Sciatic nerve (tissue), 2 donors: ENCODE measurements around the gene RASAL2. TPM values are rescaled to one million over a fixed set of nuclear protein-coding genes. Genes with fewer than 3 reads are reported as not detected.

Source experiments
- ATAC-seq: fragments of 200-7000 bp; cut with Tn5 transposase; one replicate; pipeline ENCODE4 v1.9.1; 2020; ENCODE audit warnings: mild to moderate bottlenecking, moderate library complexity
- DNase-seq: peaks from one replicate; pipeline ENCODE4 v3.0.0-alpha.2; 2020; ENCODE audit warnings: low spot score
- intact Hi-C: fragments of 100-400 bp; cut with DNase I; formaldehyde crosslinking; loops from one replicate; pipeline ENCODE4 v1.14.2; 2022
- total RNA-seq: library from RNA; stranded (reverse); fragmentation: NEBNext Ultra II Directional; extraction: Animal tissue kit (Norgen Biotek cat#: 25700); gene quantifications from one replicate; pipeline ENCODE4 v1.2.1, GENCODE V29; 2021
- donor health status: DM: no; HTN: no; CAD: no.
- donor health status: DM: no; HTN: no; CAD: no.

Gene RASAL2
- total RNA-seq, 1 donor from 2014 or later = 42.6 TPM

DNA sequence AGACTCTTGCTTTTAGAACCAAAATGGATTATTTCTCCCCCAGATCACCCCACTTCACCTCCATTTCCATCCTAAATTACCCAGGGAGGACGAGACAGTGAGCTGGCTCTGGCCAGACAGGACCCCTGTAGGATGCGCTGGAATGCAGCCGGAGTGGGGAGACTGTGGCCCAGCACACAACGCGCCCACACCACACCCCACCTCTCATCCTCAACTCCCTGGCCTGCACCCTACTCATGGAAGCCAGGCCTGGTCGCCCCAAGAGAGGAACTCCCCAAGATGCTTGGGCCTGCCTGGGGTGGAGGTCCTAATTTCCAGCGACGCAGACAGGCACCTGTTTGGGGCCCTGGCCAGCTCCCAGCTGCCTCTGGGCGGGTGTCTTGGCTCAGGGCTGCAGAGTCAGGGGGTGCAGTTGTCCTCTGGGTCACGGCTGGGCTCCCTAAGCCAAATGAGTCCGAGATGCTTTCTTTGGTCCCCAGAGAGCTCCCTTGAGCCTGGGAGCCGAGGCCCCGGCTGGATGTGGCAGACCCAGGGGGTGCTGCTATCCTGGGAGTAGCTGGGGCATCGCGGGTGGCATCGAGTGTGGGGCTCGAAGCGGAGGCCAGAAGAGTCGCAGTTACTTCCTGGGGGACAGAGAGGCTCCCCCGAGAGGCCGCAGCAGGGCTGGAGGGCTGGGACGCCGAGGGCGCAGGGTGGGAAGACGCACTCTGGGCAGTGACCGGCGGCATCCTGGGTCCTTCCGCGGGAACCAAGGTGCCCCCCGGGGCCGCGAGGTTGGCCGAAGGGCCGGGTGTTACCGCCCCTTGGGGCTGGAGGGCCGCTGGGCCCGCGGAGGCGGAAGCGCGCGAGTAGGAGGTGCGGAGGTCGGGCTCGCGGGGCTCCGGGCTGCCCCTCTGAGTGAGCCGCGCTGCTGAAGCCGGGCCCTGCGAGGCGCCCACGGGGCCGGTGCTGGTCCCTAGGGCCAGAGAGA lies 392.5 kb downstream of the RASAL2 start:
- DNase-seq (no peak), ATAC-seq (peak; percentile 36)
- intact Hi-C loops = no loop called here

DNA sequence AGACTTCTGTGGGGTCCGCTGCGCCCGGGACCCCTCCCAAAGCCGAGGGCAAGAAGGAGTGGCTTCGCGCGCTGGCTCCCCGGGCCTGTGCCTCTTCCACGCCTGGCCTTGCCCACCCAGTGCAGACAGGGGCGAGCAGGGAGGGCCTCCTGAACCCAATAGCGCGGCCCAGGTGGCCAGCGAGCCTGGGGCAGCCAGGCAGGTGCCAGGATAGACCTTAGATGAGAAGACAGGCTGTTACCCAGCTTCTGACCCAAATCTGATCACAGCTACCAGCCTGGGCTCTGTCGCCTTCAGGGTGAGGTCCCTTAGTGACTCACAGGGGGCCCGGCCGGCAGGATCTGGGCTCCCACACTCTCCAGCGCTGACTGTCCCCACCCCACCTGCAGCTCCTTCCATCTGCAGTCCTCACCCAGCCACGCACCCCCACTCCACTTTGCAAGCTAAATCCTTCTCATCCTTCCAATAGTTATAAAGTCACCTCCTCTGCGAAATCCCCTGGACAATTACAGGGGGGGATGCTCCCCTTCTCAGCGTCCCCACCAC lies 393.2 kb downstream of the RASAL2 start:
- intact Hi-C loops = no loop called here
- ATAC-seq (peak; percentile 22), DNase-seq (no peak)

- ATAC-seq = no peak
- no peak for DNase-seq
- intact Hi-C loops = no loop called here
Measured at GRCh38 chr1:178488393-178488792, 394.5 kb downstream of the RASAL2 start.

DNA sequence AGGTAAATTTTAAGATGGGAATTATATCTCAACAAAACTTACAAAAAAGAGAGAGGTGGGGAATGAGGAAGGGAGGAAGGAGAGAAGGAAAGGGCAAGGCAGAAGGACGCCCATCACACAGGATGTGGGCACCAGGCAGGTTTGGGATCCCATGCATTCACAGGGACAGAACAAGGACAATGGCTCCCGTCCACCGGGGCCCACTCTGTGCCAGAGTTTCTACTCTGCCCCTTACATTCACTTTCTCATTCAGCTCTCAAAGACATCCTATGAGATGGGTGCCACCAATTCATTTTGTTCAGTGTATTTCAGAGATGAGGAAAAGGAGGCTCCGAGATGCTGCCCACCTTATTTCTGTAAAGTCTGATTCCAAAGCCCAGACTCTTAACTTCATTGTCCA lies 395.5 kb downstream of the RASAL2 start:
- DNase-seq (no peak), ATAC-seq (no peak)
- intact Hi-C loops = no loop called here

- ATAC-seq = no peak
- no peak for DNase-seq
- intact Hi-C loops = no loop called here
Measured at GRCh38 chr1:178490136-178490535, 396.2 kb downstream of the RASAL2 start.

DNA sequence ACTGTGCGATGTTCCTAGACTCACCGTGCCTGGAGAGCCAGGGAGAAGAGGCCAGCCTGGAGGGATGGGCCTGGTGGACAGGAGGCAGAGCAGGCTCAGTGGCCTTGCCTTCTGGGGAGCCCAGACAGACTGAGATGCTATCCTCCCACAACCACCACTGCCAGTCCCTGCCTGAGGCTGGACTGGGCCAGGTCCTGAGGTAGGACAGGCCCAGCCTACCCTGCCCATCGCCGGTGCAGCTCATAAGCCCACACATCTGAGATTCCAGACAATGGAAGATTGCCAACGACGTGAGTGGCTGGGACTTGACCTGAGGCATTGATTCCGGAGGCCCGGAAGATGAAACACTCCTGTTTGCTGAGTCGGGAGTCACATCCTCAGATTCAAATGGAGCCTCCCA lies 397.1 kb downstream of the RASAL2 start:
- DNase-seq (peak; percentile 34), ATAC-seq (no peak)
- intact Hi-C loops = no loop called here

DNA sequence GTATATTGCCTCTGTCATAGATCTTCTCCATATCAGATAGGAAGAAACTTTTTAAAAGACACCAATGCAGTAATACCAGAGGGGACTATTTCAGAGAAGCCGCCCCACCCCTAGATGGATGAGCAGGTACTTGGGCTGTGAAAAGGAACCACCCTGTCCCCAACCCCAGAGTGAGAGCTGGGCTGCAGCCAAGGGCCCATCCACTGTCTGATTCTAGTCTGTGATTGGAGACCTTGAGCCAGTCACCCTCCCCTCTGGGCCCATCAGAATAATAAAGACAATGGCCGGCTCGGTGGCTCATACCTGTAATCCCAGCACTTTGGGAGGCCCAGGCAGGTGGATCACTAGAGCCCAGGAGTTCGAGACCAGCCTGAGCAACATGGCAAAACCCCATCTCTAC lies 397.8 kb downstream of the RASAL2 start:
- intact Hi-C loops = no loop called here
- DNase-seq = peak; percentile 27
- ATAC-seq = no peak

GRCh38 chr1:178492341-178492740 lies 398.4 kb downstream of the RASAL2 start:
- DNase-seq = peak; percentile 21
- intact Hi-C loops = no loop called here
- no peak for ATAC-seq

- ATAC-seq = no peak
- intact Hi-C loops = no loop called here
Measured at GRCh38 chr1:178493301-178493741, 399.4 kb downstream of the RASAL2 start.

DNA sequence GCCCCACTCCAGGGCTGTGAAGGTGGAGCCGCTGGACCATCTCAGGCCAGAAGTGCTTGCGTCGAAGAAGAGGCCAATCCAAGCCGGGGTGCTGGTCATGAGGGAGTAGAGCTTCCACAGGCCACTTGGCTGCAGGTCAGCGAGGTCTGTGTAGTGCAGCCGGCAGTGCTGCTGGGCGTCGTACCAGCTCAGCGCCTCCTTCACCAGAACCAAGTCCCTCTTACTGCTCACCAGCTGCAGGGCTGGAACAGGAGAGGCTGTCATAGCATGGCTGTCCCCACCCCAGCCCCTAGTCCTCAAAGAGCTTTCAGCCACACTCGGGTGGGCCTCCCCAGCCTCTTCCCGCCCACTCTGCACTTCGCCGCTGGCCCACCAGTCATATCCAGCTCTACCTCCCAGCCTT lies 400.7 kb downstream of the RASAL2 start:
- peak; percentile 51 for DNase-seq
- ATAC-seq = no peak
- intact Hi-C loops = no loop called here

More at GRCh38 chr1:178493301-178493741, 399.4 kb downstream of the RASAL2 start:
- DNase-seq = peak; percentile 30

DNA sequence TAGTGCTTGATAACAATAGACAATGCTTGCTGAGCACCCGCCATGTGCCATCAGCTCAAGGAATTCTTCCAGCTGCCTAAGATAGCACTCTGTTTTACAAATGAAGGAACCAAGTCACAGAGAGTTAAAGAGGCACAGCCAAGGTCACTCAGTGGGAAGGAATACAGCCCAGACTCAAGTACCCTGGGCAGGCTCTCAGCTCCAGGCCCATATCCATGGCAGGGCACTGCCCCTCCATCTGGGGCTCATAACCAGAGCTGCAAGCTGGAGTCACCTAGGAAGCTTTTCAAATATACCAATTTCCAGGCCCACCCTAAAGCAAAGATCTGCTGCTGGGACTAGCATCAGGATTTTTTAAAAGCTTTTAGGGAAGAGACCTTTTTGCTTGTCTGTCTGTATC lies 401.3 kb downstream of the RASAL2 start:
- intact Hi-C loops = no loop called here
- DNase-seq = peak; percentile 8
- no peak for ATAC-seq

- DNase-seq = peak; percentile 4
- intact Hi-C loops = no loop called here
- no peak for ATAC-seq
Measured at GRCh38 chr1:178495741-178496409, 402.0 kb downstream of the RASAL2 start.

- intact Hi-C loops = no loop called here
- DNase-seq (peak; percentile 50), ATAC-seq (no peak)
Measured at GRCh38 chr1:178496410-178497135, 402.7 kb downstream of the RASAL2 start, which contains the start of gene CLEC20A. CLEC20A (minus strand) TSS chr1:178496964; CDS start chr1:178496939, 25 bp downstream.

- intact Hi-C loops = no loop called here
- DNase-seq (peak; percentile 21), ATAC-seq (no peak)
Measured at GRCh38 chr1:178497903-178498478, 404.1 kb downstream of the RASAL2 start.

DNA sequence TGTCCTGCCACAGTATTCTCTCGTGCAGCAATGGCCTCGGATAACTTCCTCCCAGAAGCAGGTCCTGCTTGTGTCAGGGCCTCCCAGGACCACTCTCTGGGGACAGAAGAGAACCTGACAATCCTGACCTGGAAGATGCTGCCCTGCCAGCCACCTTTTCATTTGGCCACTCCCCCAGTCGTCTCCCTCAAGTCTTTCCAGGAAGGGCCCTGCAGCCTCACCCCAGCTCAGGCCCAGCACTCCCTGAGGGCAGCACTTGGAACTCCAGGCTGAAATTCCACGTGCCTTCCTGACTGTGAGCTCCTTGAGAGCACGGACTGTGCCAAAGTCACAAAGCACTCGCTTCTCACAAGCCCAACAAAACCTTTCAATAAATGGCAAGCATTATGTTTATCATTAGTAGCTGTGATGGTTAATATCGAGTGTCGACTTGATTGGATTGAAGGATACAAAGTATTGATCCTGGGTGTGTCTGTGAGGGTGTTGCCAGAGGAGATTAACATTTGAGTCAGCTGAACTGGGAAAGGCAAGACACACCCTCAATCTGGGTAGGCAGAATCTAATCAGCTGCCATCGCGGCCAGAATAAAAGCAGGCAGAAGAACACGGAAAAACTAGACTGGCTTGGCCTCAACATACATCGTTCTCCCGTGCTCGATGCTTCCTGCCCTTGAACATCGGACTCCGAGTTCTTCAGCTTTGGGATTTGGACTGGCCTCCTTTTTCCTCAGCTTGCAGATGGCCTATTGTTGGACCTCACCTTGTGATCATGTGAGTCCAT lies 405.2 kb downstream of the RASAL2 start:
- ATAC-seq (no peak), DNase-seq (peak; percentile 33)
- intact Hi-C loops = no loop called here

DNA sequence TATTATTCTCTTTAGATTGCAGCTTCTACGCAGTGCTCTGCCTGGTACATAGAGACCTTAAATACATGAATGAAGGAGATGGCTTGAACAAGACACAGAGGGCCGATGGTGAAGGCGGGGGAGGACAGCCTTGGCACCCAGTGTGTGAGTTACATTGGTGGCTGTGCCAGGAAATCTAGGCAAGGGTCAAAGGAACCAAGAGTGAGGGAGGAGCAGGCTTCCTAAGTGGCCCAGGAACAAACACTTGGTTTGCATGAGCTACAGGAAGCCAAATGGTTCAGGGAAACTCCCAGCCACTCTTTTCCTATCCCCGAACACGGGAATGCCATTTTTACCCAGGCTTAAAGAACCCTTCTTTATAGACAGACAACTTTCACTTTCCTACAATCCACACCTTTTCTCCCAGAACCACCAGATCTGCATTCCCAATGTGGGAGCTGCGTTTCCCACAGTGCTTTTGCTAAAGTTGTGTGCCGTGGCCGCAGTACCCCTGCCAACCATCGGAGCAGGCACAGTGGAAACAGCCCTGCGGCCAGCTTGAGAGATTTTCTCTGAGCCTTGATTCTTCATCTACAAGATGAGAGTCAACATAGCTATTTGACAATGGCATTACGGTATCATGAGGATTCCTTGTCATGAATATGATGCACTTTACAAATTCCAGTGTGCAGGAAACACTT lies 406.3 kb downstream of the RASAL2 start:
- ATAC-seq (no peak), DNase-seq (peak; percentile 32)
- intact Hi-C loops = loop anchor here (5.0 kb wide), 1 partner anchor 188 kb away; no protein-coding TSS in a partner anchor

- no peak for ATAC-seq
- intact Hi-C loops = loop anchor here (5.0 kb wide), 1 partner anchor 189 kb away; no protein-coding TSS in a partner anchor
Measured at GRCh38 chr1:178500936-178501554, 407.1 kb downstream of the RASAL2 start.

More at GRCh38 chr1:178500936-178501554, 407.1 kb downstream of the RASAL2 start:
- peak; percentile 30 for DNase-seq
